HG03460 (cell line): ENCODE measurements around the gene RSAD1.

Source experiments
- ATAC-seq: cut with Tn5 transposase; IDR thresholded peaks from one replicate; pipeline ENCODE4 v1.9.1; 2021; ENCODE audit not compliant: unreplicated experiment

RSAD1 gene

GRCh38 chr17:50457621-50458020 lies 21.0 kb upstream of the RSAD1 start:
- ATAC-seq: no peak

DNA sequence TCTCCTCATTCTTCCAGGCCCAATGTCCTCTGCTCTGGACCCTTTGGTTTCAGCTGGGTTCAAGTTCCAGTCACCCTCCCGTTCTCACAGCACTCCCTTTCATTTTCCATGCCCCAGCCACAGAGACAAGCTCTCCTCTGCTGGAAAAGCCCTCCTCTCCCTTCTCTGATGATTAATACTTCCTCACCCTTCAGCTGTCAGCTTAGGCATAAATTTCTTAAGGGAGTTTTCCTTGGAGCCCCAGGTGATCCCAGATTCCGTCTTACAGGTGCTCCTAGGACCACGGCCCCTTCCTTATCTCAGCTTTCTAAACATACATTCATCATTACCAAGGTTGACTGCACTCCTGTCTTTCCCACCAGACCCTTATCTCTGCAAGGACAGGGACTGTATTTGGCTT lies 20.4 kb upstream of the RSAD1 start:
- ATAC-seq: no peak

DNA sequence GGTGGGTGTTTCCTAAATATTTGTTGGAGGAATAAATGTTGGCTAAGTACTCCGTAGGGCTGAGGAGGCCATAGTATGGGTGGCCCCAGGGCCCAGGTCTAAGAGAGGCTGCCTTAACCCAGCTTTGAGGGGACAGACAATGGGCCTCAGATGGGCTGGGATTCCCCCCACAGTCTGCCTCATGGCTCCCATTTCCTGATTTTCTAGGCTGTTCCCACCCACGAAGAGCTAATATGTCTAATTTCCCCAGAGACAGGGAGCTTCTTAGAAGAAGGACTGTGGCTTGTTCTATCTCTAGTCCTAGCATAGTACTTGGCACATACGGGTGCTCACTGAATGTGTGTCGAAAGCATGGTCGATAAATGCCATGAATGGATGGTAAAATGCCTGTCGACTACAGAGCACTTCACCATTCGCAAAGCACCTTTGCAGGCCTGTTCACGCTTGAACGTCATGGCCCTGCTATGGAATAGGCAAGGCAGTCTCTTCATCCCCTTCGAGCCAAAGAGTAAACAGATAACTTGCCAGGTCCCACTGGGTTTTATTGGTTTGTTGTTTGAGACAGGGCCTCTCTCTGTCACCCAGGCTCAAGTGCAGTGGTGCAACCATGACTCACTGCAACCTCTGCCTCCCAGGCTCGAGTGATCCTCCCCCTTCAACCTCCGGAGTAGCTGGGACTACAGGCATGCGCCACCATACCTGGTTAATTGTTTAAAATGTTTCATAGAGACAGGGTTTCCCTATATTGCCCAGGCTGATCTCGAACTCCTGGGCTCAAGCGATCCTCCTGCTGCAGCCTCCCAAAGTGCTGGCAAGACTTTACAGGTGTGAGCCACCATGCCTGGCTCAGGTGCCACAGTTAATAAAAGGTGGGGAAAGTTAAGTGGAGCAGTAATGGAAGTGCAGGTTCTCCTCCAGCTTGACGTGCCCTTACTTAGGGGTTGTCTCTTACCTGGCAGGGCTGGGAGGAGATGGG lies 19.7 kb upstream of the RSAD1 start:
- ATAC-seq: no peak

DNA sequence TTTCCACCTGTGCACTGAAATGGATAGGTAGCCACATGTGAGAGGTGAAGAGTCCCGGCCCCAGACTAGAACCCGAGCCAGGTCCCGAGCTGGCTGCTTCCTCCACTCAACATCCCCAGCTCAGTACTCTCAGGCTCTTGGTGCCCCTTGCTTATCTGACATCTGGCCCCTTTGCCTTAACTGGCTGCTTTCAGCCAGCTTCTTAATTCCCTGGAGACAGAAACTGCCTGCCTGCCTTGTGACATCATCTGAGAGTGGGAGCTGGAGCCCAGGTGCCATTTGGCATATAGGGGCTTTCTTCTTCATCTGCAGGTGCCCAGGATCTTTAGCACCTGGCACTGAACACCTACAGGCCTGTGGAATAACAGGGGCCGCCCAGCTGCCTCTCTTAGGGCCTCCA lies 18.9 kb upstream of the RSAD1 start:
- no peak for ATAC-seq

GRCh38 chr17:50460831-50461526 lies 17.7 kb upstream of the RSAD1 start:
- ATAC-seq: no peak

GRCh38 chr17:50461550-50462132 lies 17.0 kb upstream of the RSAD1 start:
- no peak for ATAC-seq

DNA sequence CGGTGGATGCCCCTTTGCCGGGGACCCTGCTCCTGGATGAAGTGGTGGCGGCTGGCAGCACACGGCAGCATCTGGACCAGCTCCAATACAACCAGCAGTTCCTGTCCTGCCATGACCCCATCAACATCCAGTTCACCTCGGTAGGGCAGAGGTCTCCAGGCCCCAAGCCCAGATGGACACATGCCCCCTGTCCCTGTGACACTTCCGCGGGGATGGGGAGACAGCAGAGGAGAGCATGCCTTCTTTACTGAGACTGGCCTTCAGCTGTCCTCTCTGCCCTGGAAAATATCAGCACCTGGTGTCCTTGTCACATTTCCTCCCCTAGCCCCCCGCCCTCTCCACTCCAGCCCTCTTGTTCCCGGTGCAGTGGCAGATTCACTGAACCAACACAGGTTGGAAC lies 16.2 kb upstream of the RSAD1 start:
- no peak for ATAC-seq

- ATAC-seq: no peak
Observed at GRCh38 chr17:50464121-50464520, 14.5 kb upstream of the RSAD1 start.

DNA sequence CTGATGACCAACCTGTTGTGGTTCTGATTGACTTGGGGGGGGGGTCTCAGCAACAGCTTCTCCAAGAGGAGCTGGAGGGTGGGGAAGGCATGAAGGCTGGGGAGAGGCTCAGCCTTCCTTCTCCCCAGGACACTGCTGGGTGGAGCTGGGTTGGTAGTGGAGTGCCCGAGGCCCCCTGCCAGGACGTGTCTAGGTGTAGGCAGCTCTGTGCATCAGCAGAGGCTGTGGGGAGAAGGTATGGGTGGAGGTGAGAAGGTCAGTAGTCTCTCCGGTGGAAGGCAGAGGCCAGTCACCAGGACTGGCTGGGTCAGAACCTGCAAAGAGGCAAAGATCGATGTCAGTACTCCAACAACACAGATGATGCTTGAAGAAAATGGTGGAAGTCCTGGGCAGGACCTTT lies 13.9 kb upstream of the RSAD1 start:
- ATAC-seq: no peak

DNA sequence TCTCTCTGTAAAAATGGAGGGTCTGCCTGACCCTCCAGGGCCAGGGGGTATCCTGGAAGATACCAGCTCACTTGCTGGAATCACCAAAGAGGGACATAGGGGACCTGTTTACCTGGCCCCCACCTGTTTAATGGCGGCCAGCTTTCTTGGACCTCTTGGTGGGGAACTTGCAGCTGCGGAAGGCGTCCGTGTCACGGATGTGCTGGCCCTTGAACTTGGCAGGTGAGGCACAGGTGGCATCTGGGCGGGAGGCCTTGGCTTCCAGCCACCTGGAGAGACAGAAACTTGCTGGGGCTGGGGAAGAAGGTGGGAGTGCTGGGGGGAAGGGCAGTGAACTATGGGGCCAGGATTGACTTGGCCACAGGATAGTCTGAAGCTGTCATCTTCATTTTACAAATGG lies 13.5 kb upstream of the RSAD1 start:
- ATAC-seq: no peak

GRCh38 chr17:50465635-50466034 lies 13.0 kb upstream of the RSAD1 start:
- no peak for ATAC-seq

- ATAC-seq: no peak
Observed at GRCh38 chr17:50466371-50467113, 12.1 kb upstream of the RSAD1 start.

DNA sequence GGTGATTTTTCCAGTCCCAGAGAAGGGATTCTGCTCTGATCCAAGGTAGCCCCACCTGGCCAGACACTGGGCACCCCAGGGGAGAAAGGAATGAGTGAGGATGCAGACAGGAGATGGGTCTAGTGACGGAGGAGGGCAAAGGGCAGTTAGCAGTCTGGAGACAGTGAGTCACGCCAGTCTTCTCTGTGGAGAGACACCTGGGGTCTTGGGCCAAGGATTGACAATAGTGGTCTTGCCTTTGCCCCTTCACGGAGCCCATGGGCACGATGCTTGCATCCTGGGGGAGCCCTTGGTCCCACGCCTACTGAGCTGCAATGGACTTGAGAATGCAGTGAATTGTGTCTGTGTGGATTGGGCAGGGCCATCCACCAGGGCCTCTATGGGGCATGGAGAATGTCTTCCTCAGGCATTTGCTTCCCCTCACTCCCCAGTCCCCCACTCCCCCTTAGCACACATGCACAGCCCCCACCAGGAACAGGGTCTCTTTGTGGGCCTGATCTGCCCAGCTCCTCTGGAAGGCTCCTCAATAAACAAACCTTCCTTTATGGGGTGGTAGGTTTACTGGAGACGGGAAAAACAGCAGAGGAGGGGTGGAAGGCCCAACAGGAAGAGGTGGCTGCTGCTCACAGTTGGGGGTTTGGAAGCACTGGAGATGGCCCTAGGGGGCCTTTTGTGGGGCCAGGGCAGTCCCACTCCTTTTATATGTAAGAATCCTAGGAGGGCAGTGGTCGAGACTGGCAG lies 11.4 kb upstream of the RSAD1 start:
- no peak for ATAC-seq

- no peak for ATAC-seq
Observed at GRCh38 chr17:50467855-50468303, 10.8 kb upstream of the RSAD1 start.

DNA sequence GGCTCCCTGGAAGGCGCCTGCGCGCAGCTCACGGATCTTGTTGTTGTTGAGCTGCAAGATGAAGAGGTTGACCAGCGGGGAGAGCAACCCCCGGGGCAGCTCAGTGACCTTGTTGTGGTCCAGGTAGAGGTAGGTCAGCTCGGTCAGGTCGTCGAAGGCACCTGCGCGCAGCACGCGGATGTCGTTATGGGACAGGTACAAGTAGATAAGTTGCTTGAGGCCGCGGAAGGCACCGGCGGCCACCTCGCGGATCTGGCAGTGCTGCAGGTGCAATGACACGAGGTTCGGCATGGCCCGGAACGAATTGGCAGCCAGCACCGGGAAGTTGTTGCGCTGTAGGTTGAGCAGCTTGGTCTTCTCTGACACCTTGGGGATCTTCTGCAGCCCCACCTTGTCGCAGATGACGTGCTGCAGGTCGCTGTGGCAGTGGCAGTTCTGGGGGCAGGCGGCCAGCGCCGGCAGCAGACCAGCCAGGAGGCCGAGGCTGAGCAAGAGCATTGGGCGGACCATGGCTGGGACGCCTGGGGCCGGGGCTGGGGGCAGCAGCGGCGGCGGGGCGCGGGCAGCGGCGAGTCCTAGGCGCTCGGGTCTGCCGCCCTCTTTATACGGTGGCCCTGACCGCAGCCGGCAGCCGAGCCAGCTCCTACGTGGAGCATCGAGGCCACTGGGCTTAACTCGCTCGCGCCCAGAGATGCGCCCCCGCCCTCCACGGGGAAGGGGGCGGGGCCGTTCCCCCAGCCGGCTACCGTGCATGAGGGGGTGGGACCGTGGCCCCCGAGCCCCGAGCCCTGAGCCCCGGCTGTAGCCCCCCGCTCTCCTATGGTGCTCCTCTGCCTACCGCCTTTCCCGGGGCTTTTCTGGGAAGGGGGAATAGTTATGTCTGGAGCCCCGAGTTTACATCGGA lies 10.1 kb upstream of the RSAD1 start, which contains the start of gene CHAD:
Gene CHAD (minus strand): TSS at position 577 of the 904 bp plus-strand sequence. CDS start 67 bp downstream, at position 510.
- ATAC-seq: no peak

- no peak for ATAC-seq
Observed at GRCh38 chr17:50469208-50469605, 9.5 kb upstream of the RSAD1 start.

GRCh38 chr17:50469671-50470305 lies 8.9 kb upstream of the RSAD1 start:
- ATAC-seq: no peak

DNA sequence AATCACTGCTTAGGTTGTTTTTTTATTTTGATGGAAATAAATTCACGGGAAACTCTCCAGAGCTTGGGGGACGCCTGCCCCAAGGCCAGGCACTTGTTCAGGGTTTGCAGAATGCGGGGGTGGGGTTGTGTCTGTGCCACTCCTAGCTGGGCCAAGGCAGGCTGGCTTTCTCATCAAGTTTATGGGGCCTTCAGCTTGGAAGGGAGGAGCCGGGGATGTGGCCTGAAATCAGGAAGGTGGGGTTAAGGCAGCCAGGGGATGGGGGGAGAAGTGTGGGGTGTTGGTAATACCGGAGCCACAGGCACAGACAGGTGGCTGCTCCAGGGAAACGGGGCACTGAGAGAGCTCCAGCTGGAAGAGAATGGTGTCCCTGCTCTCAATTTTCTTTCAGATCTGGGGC lies 8.2 kb upstream of the RSAD1 start:
- no peak for ATAC-seq
